Esophagus squamous epithelium (tissue), 4 donors: ENCODE data around the gene CNPY3.

ENCODE experiments used
- CTCF ChIP-seq, 6 experiments: fragments of 450-650 bp in 4 of 6; fragments of 200-600 bp in 2 of 6; sonication (generic) in 2 of 6; IDR thresholded peaks; one replicate each; pipeline ENCODE4 v1.5.1; 2016 to 2019; ENCODE audit warnings: antibody characterized with exemption in 6 of 6, mild to moderate bottlenecking in 4 of 6, moderate library complexity in 4 of 6
- POLR2A ChIP-seq, 4 donors: fragments of 450-650 bp; IDR thresholded peaks; one replicate each; pipeline ENCODE4 v1.6.1; 2017; ENCODE audit warnings: antibody characterized with exemption in 4 of 4, mild to moderate bottlenecking in 4 of 4, moderate library complexity in 3 of 4

GRCh38 chr6:42963179-42963854 lies 34.0 kb downstream of the CNPY3 start:
- TF ChIP-seq POLR2A (IDR thresholded peaks at IDR 0.05) (no peak), CTCF (IDR thresholded peaks at IDR 0.05) (no peak)
